ENCODE results near the gene LAMB4. TPM values are rescaled to one million over a fixed set of nuclear protein-coding genes. Genes with fewer than 3 reads are reported as not detected.

The LAMB4 gene
- total and polyA plus RNA-seq, 2 donors (not counting 1 experiment from before 2014, with no cell fraction given), result not detected

- H3K27me3 Mint-ChIP-seq, result peaks cover 35% of the 10 kb centered on the region
- Histone ChIP-seq H3K4me1 (ENCODE audit: control insufficient read depth in 2 of 2, insufficient read depth in 2 of 2, low read length in 2 of 2) (no peaks in the 10 kb centered on the region), H3K9ac (ENCODE audit: low read length) (no peak overlapping the region), H2AFZ (ENCODE audit: insufficient read depth, low read depth, low read length, poor library complexity, severe bottlenecking) (no peak overlapping the region), H3K79me2 (ENCODE audit: control insufficient read depth, insufficient read depth, low read length) (no peaks in the 10 kb centered on the region), H3K4me2 (replicated peaks; ENCODE audit: low read depth, low read length, poor library complexity, severe bottlenecking) (no peak overlapping the region), H3K27me3 (replicated peaks in 1 of 4; ENCODE audit: control extremely low read depth in 1 of 4, control insufficient read depth in 3 of 4, insufficient read depth in 4 of 4, low read length in 3 of 4) (peaks cover 0 to 12% (median 0%) of the 10 kb centered on the region in 4 experiments), H4K20me1 (ENCODE audit: control insufficient read depth, insufficient read depth, low read length, poor library complexity, severe bottlenecking) (no peaks in the 10 kb centered on the region), H3K9me3 (ENCODE audit: control extremely low read depth in 1 of 3, control insufficient read depth in 2 of 3, insufficient read depth in 1 of 3, low read length in 2 of 3) (no peaks in the 10 kb centered on the region), H3K27ac (ENCODE audit: low read length in 2 of 2) (no peak overlapping the region), H3K36me3 (replicated peaks in 1 of 2; ENCODE audit: control extremely low read depth in 1 of 2, control insufficient read depth in 1 of 2, extremely low read depth in 1 of 2, insufficient read depth in 2 of 2, low read length in 1 of 2) (no peaks in the 10 kb centered on the region), H3K4me3 (ENCODE audit: control extremely low read depth in 1 of 5, extremely low read depth in 1 of 5, insufficient read depth in 1 of 5, low read depth in 2 of 5, low read length in 4 of 5) (no peak overlapping the region)
- ATAC-seq (ENCODE audit: low read depth) (no peak), DNase-seq (no peak)
- no peaks in the 10 kb centered on the region for H3K9me3 Mint-ChIP-seq (ENCODE audit: insufficient read depth)
- ChIA-PET CTCF (interaction anchor here (2.8 kb wide), 1 partner anchor 11 kb away, joined by 13 read pairs; no protein-coding TSS in a partner anchor), POLR2A (no interaction called here)
- H3K27ac Mint-ChIP-seq, result no peak overlapping the region
- no peak overlapping the region for H3K4me3 Mint-ChIP-seq
- TF ChIP-seq, protein P1, sequence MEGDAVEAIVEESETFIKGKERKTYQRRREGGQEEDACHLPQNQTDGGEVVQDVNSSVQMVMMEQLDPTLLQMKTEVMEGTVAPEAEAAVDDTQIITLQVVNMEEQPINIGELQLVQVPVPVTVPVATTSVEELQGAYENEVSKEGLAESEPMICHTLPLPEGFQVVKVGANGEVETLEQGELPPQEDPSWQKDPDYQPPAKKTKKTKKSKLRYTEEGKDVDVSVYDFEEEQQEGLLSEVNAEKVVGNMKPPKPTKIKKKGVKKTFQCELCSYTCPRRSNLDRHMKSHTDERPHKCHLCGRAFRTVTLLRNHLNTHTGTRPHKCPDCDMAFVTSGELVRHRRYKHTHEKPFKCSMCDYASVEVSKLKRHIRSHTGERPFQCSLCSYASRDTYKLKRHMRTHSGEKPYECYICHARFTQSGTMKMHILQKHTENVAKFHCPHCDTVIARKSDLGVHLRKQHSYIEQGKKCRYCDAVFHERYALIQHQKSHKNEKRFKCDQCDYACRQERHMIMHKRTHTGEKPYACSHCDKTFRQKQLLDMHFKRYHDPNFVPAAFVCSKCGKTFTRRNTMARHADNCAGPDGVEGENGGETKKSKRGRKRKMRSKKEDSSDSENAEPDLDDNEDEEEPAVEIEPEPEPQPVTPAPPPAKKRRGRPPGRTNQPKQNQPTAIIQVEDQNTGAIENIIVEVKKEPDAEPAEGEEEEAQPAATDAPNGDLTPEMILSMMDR (IDR thresholded peaks at IDR 0.05), result no peak
- TF ChIP-seq EZH2 (IDR thresholded peaks at IDR 0.05; ENCODE audit: borderline replicate concordance, insufficient read depth, low read depth, low read length, poor library complexity, severe bottlenecking), result no peak
- peaks cover 1% of the 10 kb centered on the region for H3K4me1 Mint-ChIP-seq
- WGBS (ENCODE audit: insufficient coverage), result no CpG with 5 or more reads among the region's 3 CpGs
- intact Hi-C loops (cut with micrococcal nuclease), result no loop called here
These were observed 26.9 kb upstream of the LAMB4 start for GRCh38 chr7:108156897-108157605.

- no peak overlapping the region for H3K9ac ChIP-seq (ENCODE audit: low read length)
- no peak overlapping the region for H3K4me3 ChIP-seq (ENCODE audit: control extremely low read depth in 1 of 5, extremely low read depth in 1 of 5, insufficient read depth in 1 of 5, low read depth in 2 of 5, low read length in 4 of 5)
- Mint-ChIP-seq H3K9me3 (ENCODE audit: insufficient read depth) (no peaks in the 10 kb centered on the region), H3K27ac (no peak overlapping the region), H3K27me3 (peaks cover 26% of the 10 kb centered on the region), H3K4me1 (no peaks in the 10 kb centered on the region), H3K4me3 (no peak overlapping the region)
- no peak overlapping the region for H2AFZ ChIP-seq (ENCODE audit: insufficient read depth, low read depth, low read length, poor library complexity, severe bottlenecking)
- H3K4me1 ChIP-seq (ENCODE audit: control insufficient read depth in 2 of 2, insufficient read depth in 2 of 2, low read length in 2 of 2), result no peaks in the 10 kb centered on the region
- no peak for ATAC-seq (ENCODE audit: low read depth)
- H4K20me1 ChIP-seq (ENCODE audit: control insufficient read depth, insufficient read depth, low read length, poor library complexity, severe bottlenecking), result no peaks in the 10 kb centered on the region
- POLR2A ChIA-PET, result no interaction called here
- 54% methylated on average over 1 of the region's 3 CpGs for WGBS (ENCODE audit: insufficient coverage)
- no peak for TF ChIP-seq EZH2 (IDR thresholded peaks at IDR 0.05; ENCODE audit: borderline replicate concordance, insufficient read depth, low read depth, low read length, poor library complexity, severe bottlenecking)
- TF ChIP-seq, protein P1 (IDR thresholded peaks at IDR 0.05), result no peak
- H3K79me2 ChIP-seq (ENCODE audit: control insufficient read depth, insufficient read depth, low read length), result no peaks in the 10 kb centered on the region
- H3K4me2 ChIP-seq (replicated peaks; ENCODE audit: low read depth, low read length, poor library complexity, severe bottlenecking), result no peak overlapping the region
- H3K27me3 ChIP-seq (replicated peaks in 1 of 4; ENCODE audit: control extremely low read depth in 1 of 4, control insufficient read depth in 3 of 4, insufficient read depth in 4 of 4, low read length in 3 of 4), result peaks cover 0 to 3% (median 0%) of the 10 kb centered on the region in 4 experiments
- DNase-seq, result no peak
- no peak overlapping the region for H3K27ac ChIP-seq (ENCODE audit: low read length in 2 of 2)
- no peaks in the 10 kb centered on the region for H3K9me3 ChIP-seq (ENCODE audit: control extremely low read depth in 1 of 3, control insufficient read depth in 2 of 3, insufficient read depth in 1 of 3, low read length in 2 of 3)
- CTCF ChIA-PET, result no interaction called here
- intact Hi-C loops (cut with micrococcal nuclease), result no loop called here
- H3K36me3 ChIP-seq (replicated peaks in 1 of 2; ENCODE audit: control extremely low read depth in 1 of 2, control insufficient read depth in 1 of 2, extremely low read depth in 1 of 2, insufficient read depth in 2 of 2, low read length in 1 of 2), result no peaks in the 10 kb centered on the region
These were observed 22.0 kb upstream of the LAMB4 start for GRCh38 chr7:108152198-108152597.
